Stimulated activated CD8-positive, alpha-beta memory T cell treated with anti-CD3 and anti-CD28 coated beads, Interleukin-12 subunit alpha, Interleukin-12 subunit beta, amount 100 ng/mL, for 1 hour (primary cell): ENCODE results near the gene ZNF77.
"Not testable (repeated sequence)": the region's sequence is repeated elsewhere in the genome, so short reads cannot be mapped to it uniquely, and the experiment has no call there.

Source experiments
- DNase-seq: peaks from one replicate; pipeline ENCODE4 v3.0.0-alpha.2; 2020; ENCODE audit warnings: low read depth

ZNF77 gene

GRCh38 chr19:2970201-2970835 is 25.5 kb upstream of the ZNF77 start:
- no peak for DNase-seq

DNA sequence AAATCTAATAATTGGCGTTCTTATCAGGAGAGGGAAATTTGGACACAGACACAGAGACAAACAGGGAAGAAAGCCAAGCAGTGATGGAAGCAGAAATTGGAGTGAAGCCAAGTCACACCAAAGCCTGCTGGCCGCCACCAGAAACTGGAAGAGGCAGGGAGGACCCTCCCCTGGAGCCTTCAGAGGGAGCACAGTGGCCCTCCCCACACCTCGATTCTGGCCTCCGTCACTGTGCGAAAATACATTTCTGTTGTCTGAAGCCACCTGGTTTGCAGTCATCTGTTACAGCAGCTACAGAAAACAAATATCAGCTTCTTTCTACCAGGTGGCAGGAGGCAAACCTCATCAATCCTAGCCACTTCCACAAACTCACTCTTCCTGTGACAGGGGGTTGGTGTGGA is 24.3 kb upstream of the ZNF77 start:
- DNase-seq, result no peak

GRCh38 chr19:2967972-2968371 is 23.2 kb upstream of the ZNF77 start:
- no peak for DNase-seq

- no peak for DNase-seq
Measured at GRCh38 chr19:2964874-2965273, 20.1 kb upstream of the ZNF77 start.

DNA sequence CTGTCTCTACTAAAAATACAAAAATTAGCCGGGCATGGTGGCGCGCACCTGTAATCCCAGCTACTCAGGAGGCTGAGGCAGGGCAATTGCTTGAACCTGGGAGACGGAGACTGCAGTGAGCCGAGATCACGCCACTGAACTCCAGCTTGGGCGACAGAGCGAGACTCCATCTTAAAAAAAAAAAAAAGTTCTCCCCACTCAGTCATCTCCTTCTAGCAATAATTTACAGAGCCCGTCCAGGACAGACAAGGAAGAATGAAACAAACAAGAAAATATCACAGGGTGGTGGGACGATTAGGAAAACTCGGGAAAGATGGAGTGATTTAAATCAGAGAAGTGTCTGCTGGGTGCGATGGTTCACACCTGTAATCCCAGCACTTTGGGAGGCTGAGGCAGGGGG is 18.9 kb upstream of the ZNF77 start:
- not testable (repeated sequence) for DNase-seq

- DNase-seq, result no peak
Measured at GRCh38 chr19:2963122-2963521, 18.4 kb upstream of the ZNF77 start.

- DNase-seq, result peak; percentile 32
Measured at GRCh38 chr19:2962018-2962670, 17.4 kb upstream of the ZNF77 start.

GRCh38 chr19:2960120-2960519 is 15.3 kb upstream of the ZNF77 start:
- DNase-seq, result no peak

DNA sequence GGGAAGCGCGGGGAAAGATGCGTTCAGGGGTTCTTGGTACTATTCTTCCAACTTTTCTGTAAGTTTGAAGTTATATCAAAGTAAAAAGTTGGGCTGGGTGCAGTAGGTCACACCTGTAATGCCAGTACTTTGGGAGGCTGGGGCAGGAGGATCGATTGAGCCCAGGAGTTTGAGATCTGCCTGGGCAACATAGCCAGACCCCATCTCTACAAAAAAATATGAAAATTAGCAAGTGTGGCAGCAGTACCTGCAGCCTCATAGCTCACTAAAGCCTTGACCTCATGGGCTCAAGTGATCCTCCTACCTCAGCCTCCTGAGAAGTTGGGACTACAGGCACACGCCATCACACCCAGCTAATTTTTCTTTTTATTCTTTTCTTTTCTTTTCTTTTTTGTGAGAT is 12.4 kb upstream of the ZNF77 start:
- DNase-seq, result no peak

GRCh38 chr19:2952953-2953481 is 8.2 kb upstream of the ZNF77 start:
- no peak for DNase-seq

DNA sequence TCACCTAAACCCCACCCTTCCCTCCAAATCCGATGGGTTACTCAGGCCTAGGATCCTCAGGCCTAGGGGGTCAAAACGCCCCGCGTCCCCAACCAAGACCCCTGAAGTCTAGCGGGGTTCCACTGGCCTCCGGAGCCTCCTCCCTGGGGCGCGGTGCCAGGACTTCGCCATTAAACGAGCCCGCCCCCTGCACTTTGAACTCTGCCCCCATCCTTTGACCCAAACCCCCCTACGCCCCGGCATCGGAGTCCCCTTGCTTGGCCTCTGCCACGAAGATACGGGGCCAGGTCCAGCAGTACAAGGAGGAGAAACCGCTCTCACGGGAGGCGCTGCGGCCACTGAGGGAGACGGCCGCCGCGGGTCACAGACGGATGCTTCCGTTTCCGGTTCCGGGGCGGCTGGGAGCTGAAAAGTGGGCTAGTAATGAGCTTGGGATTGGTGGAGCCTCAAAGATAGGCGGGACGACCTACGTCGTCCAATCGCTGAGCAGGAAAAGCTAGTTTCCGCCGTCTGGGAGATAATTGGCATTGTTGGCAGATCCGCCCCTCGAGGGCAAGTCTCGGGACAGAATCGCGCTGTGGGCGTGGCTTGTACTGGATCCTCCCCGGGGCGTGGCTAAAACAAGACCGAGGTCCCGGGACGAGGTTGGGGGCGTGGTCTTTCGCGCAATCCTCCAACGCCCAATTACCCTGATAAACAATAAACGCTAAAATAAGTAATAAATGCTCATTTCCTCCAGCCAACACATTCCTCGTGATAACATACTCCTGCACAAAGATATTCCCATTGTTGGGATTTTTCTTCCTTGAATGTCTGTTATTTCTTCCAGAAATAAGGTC is 5.7 kb upstream of the ZNF77 start:
- DNase-seq, result peak; percentile 100

DNA sequence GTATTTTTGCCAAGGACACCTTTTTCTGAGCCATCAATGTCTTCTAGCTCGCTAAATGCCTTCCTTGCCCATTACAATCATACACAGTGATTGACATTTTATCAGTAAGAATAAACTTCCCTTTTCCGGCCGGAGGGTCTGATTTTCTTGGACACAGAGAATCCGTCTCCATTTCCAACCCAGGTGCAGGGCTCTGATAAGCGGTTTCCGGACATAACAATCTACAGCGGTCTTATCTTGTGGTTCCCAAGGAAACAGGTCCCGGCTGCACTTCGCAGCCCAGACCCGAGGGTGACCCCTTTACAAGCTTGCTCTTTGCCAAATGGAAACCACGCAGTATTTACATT is 5.1 kb upstream of the ZNF77 start:
- no peak for DNase-seq

DNA sequence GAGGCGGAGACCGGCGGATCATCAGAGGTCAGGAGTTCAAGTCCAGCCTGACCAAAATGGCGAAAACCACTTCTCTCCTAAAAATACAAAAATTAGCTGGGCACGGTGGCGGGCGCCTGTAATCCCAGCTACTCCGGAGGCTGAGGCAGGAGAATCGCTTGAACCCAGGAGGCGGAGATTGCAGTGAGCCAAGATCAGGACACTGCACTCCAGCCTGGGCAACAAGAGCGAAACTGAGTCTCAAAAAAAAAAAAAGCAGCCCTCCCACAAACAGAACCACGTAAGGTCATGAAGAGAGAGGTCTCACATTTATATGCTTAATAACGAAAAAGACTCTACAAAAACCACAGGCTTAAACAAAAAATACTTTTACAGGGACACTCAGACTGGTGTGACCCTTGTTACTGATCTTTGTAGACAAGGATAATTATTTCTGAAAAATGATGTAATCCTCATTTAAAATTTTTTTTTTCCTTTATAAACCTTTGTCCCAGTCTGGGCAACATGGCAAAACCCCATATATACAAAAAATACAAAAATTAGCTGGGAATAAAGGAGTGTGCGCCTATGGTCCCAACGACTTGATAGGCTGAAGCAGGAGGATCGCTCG is 909 bp upstream of the ZNF77 start:
- DNase-seq, result no peak

- no peak for DNase-seq
Measured at GRCh38 chr19:2944403-2944774, 382 bp downstream of the ZNF77 start.

DNA sequence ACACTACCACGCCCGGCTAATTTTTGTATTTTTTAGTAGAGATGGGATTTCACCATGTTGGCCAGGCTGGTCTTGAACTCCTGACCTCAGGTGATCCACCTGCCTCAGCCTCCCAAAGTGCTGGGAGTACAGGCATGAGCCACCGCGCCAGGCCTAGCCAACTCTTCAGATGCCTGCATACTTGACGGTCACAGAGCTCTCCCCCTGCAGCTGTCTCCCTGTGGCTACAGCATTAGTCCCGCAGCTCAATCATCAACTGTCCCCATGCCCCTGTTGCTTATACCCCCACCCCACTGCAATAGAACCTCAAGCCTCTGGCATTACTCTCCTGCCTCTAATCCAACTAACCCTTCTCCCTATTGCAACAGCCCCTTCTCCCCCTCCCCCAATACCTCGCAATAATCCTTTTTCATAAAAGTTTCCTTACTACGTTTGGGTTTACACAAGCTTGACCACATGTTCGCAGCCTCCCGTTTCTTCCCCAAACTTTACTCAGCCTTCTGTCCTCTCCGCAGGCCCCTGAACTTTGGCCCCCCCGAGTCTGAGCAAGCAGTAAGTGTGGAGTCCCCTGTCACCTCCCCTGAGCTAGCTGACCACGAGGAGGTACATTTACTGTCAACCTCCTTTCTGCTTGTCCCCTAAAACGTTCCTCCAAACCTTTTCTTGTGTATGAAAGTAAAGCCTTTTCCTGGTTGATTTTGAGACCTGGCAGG is 1.7 kb downstream of the ZNF77 start:
- DNase-seq, result no peak

DNA sequence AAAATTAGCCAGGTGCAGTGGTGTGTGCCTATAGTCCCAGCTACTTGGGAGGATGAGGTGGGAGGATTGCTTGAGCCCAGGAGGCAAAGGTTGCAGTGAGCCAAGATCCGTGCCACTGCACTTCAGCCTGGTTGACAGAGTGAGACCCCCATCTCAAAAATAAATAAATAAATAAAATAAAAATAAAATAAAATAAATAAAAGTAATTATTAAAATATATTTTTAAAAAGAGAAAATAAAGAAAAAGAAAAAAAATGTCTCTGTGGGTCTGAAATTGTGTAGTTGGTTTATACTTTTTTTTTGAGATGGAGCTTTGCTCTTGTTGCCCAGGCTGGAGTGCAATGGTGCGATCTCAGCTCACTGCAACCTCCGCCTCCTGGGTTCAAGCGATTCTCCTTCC is 8.9 kb downstream of the ZNF77 start:
- DNase-seq, result not testable (repeated sequence)

- no peak for DNase-seq
Measured at GRCh38 chr19:2933490-2933910, 11.3 kb downstream of the ZNF77 start.

DNA sequence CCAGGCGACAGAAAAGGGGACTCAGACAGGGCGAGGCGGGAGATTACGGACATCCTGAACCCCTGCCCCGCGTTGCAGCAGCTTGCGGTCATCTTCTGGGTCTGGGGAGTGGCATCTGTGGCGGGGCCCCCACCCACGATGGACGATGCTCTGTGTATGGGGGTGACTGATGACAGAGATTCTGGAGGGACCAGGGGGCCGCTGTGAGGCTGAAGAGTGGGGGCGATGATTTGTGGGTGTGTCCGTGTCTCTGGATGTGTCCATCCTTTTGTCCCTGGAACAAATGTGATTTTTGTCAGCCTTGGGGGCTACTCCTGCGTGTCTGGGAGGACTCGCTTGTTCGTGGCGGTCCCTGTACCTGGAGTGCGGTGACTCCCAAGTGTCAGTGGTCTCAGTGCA is 17.7 kb downstream of the ZNF77 start:
- DNase-seq, result no peak

GRCh38 chr19:2926341-2927031 is 18.3 kb downstream of the ZNF77 start:
- no peak for DNase-seq

DNA sequence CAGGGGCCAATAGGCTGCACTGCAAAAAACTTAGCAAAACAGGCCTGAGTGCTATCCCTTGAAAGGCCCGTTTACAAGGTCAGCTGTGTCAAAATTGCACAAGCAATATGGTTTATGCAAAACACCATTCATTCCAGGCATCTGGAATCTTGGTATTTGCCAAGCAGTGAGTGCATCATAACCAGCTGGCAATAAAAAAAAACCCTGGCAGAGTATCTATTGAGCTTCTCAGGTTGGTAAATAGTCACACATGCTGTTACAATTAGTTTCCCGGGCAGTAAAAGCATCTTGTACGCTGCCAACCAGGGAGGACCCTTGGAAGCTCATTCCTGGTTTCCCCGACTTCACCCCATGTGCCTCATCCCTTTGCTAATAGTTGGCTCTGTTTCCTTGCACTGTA is 21.3 kb downstream of the ZNF77 start:
- DNase-seq, result no peak

DNA sequence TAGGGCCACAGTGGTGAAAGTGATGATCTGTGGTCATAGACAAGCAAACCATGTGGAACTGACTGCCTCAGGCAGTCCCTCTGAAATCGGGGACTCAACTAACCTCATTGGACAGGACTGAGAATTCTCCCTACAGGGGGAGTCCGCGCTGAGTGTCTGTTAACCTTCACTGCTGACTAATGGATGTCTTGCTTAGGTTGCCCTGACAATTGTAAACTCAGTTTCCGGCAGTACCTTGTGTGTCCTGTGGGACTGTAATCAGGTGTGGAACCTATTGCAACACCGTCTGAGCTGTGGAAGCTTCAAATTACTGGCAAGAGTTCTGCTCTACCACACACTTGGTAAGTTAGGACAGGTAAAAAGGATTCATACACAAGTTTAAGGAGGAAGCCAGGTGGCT is 21.8 kb downstream of the ZNF77 start:
- DNase-seq, result no peak
